Measurements from ENCODE around the gene SREBF1. TPM values are rescaled to one million over a fixed set of nuclear protein-coding genes. Genes with fewer than 3 reads are reported as not detected.

SREBF1 gene
- polyA plus RNA-seq, 3 donors, result 7.6 to 35.9 (median 10.5) TPM

DNA sequence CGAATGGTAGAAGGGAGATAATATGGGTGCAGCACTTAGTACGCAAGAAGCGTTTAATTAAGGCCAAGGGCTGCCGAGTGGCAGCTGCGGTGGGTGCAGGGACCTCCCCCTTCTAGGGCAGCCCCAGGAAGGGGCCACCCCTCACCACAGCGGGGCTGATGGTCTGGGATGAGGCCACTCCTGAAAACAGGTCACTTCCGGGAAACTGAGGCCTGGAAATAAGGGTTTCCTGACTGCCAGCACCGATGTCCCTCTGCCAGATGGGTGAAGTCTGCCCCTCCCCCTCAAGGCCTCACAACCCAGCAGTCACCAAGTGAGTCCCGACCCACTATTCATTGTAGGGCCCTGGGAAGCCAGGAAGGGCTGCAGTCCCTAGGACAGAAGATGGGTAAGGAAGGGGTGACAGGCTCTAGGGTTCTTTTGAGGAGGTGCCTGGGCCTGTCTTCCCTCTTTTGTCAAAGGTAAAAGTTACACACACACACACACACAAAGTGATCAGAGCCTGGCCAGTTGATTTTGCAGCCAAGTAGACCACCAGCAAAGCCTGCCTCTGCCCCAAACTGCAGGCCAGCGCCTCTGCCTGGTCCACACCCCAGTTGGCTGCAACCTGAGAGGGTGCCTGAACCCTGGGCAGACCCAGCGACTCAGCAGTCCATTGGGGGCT, 12.5 kb downstream of the SREBF1 start:
- DNase-seq, result no peak
- H3K4me2 ChIP-seq (replicated peaks; ENCODE audit: extremely low read depth, low read length, poor library complexity, severe bottlenecking), result peak overlapping the region; percentile 91
- H3K9ac ChIP-seq (ENCODE audit: insufficient read depth, low read length, poor library complexity, severe bottlenecking), result peak overlapping the region; percentile 43
- Mint-ChIP-seq H3K4me3 (peak overlapping the region; percentile 76 to 87), H3K27ac (peak overlapping the region; percentile 64 to 93 (median 87)), H3K4me1 (peaks cover 61% of the 10 kb centered on the region), H3K27me3 (ENCODE audit: low read depth in 3 of 3) (peaks cover 0 to 9% (median 5%) of the 10 kb centered on the region in 3 donors), H3K9me3 (peaks cover 0 to 2% (median 0%) of the 10 kb centered on the region in 7 donors), H3K36me3 (peaks cover 28 to 40% of the 10 kb centered on the region in 2 donors)
- no peak for TF ChIP-seq CTCF (IDR thresholded peaks at IDR 0.05)
- no peaks in the 10 kb centered on the region for H3K27me3 ChIP-seq (ENCODE audit: control insufficient read depth in 2 of 2, insufficient read depth in 2 of 2, low read length in 2 of 2)
- WGBS (ENCODE audit: insufficient coverage), result 30% methylated on average over 7 of the region's 11 CpGs
- peaks cover 24% of the 10 kb centered on the region for H3K79me2 ChIP-seq (ENCODE audit: insufficient read depth, low read length)
- intact Hi-C loops (cut with micrococcal nuclease), result loop anchor here in 1 of 2 donors (2.0 kb wide), 1 partner anchor 15 kb away; no protein-coding TSS in a partner anchor
- peaks cover 2 to 4% of the 10 kb centered on the region in 2 donors for H3K36me3 ChIP-seq (replicated peaks in 1 of 2; ENCODE audit: control insufficient read depth in 1 of 2, insufficient read depth in 2 of 2, low read length in 2 of 2)
- H3K27ac ChIP-seq (ENCODE audit: low read depth in 1 of 2, low read length in 2 of 2), result peak overlapping the region; percentile 70 to 71
- H3K9me3 ChIP-seq (replicated peaks in 1 of 2; ENCODE audit: control insufficient read depth in 1 of 2, insufficient read depth in 1 of 2, low read length in 2 of 2), result no peaks in the 10 kb centered on the region
- H2AFZ ChIP-seq (ENCODE audit: insufficient read depth, low read depth, low read length, poor library complexity, severe bottlenecking), result peak overlapping the region; percentile 52
- peaks cover 59 to 64% of the 10 kb centered on the region in 2 donors for H3K4me1 ChIP-seq (ENCODE audit: control insufficient read depth in 1 of 2, insufficient read depth in 2 of 2, low read length in 2 of 2)
- peaks cover 94% of the 10 kb centered on the region for H4K20me1 ChIP-seq (ENCODE audit: insufficient read depth, low read length)
- peak overlapping the region; percentile 45 to 75 (median 62) for H3K4me3 ChIP-seq (replicated peaks in 1 of 3; ENCODE audit: low read depth in 2 of 3, low read length in 3 of 3)

DNA sequence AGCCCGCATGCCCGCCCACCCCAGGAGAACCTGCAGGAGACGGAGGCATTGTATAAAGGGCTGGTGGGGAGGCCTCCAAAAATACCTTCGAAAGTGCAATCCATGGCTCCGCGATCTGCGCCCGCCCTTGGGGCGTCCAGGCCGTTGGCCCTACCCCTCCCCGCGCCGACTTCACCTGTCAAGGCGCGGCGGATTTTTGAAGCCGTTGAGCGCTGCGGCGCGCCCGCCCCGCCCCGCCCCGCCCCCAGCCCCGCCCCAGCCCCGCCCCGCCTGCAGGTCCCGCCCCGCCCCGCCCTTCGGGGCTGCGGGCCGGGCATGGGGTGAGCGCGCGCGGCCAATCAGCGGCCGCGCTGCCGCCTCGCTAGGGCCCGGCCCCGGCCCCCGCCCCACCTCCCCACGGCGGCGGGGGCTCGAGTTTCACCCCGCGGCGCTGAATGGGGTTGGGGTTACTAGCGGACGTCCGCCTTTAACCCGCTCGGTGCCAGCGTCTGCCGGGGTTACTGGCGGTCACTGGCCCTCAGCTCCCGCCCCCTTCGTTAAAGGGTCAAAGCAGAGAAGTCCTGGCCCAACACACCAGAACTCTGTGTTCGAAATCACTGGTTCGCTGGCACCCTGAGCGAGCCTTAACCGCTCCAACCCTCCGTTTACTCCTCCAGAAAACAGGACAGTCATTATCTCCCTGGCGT, 13.2 kb downstream of the SREBF1 start:
- no peaks in the 10 kb centered on the region for H3K9me3 ChIP-seq (replicated peaks in 1 of 2; ENCODE audit: control insufficient read depth in 1 of 2, insufficient read depth in 1 of 2, low read length in 2 of 2)
- peaks cover 0 to 9% (median 5%) of the 10 kb centered on the region in 3 donors for H3K27me3 Mint-ChIP-seq (ENCODE audit: low read depth in 3 of 3)
- H3K4me3 ChIP-seq (replicated peaks in 1 of 3; ENCODE audit: low read depth in 2 of 3, low read length in 3 of 3), result peak overlapping the region; percentile 45 to 75 (median 62)
- peak overlapping the region; percentile 43 for H3K9ac ChIP-seq (ENCODE audit: insufficient read depth, low read length, poor library complexity, severe bottlenecking)
- peaks cover 0 to 2% (median 0%) of the 10 kb centered on the region in 7 donors for H3K9me3 Mint-ChIP-seq
- peaks cover 96% of the 10 kb centered on the region for H4K20me1 ChIP-seq (ENCODE audit: insufficient read depth, low read length)
- peak; percentile 69 to 76 (median 72) for DNase-seq
- H3K4me1 ChIP-seq (ENCODE audit: control insufficient read depth in 1 of 2, insufficient read depth in 2 of 2, low read length in 2 of 2), result peaks cover 63 to 66% of the 10 kb centered on the region in 2 donors
- H3K4me1 Mint-ChIP-seq, result peaks cover 68% of the 10 kb centered on the region
- 0% methylated on average over 32 of the region's 69 CpGs for WGBS (ENCODE audit: insufficient coverage)
- intact Hi-C loops (cut with micrococcal nuclease), result loop anchor here in 1 of 2 donors (2.0 kb wide), 1 partner anchor 15 kb away; no protein-coding TSS in a partner anchor
- TF ChIP-seq CTCF (IDR thresholded peaks at IDR 0.05), result no peak
- peaks cover 24% of the 10 kb centered on the region for H3K79me2 ChIP-seq (ENCODE audit: insufficient read depth, low read length)
- H3K4me3 Mint-ChIP-seq, result peak overlapping the region; percentile 76 to 87
- peak overlapping the region; percentile 52 for H2AFZ ChIP-seq (ENCODE audit: insufficient read depth, low read depth, low read length, poor library complexity, severe bottlenecking)
- peak overlapping the region; percentile 70 to 71 for H3K27ac ChIP-seq (ENCODE audit: low read depth in 1 of 2, low read length in 2 of 2)
- no peaks in the 10 kb centered on the region for H3K27me3 ChIP-seq (ENCODE audit: control insufficient read depth in 2 of 2, insufficient read depth in 2 of 2, low read length in 2 of 2)
- H3K4me2 ChIP-seq (replicated peaks; ENCODE audit: extremely low read depth, low read length, poor library complexity, severe bottlenecking), result peak overlapping the region; percentile 91
- peak overlapping the region; percentile 64 to 93 (median 87) for H3K27ac Mint-ChIP-seq
- H3K36me3 Mint-ChIP-seq, result peaks cover 35 to 43% of the 10 kb centered on the region in 2 donors
- H3K36me3 ChIP-seq (replicated peaks in 1 of 2; ENCODE audit: control insufficient read depth in 1 of 2, insufficient read depth in 2 of 2, low read length in 2 of 2), result peaks cover 9% of the 10 kb centered on the region in 2 donors

Data from CD14-positive monocyte (primary cell).